ENCODE measurements around the gene SLC6A2. TPM values are rescaled to one million over a fixed set of nuclear protein-coding genes. Genes with fewer than 3 reads are reported as not detected.

Gene SLC6A2
- total and polyA plus RNA-seq, 9 of the 15 experiments (the other 6 are each of a cell fraction or from before 2014, with no cell fraction given), result not detected

- no peaks in the 10 kb centered on the region for H3K79me2 ChIP-seq (ENCODE audit: control insufficient read depth, insufficient read depth, low read length)
- no peak for ATAC-seq
- H3K9me3 ChIP-seq (replicated peaks; ENCODE audit: control insufficient read depth, insufficient read depth, low read depth, low read length), result no peaks in the 10 kb centered on the region
- H3K36me3 ChIP-seq (ENCODE audit: control insufficient read depth, insufficient read depth, low read length), result no peaks in the 10 kb centered on the region
- no peak for DNase-seq (ENCODE audit: extremely low read depth in 1 of 4, low spot score in 3 of 4)
- in situ Hi-C loops (cut with MboI) (no loop called here), intact Hi-C loops (cut with micrococcal nuclease) (no loop called here)
- ChIA-PET CTCF (ENCODE audit: low intra/inter-chr PET ratio) (no interaction called here), POLR2A (interaction anchor here (0.6 kb wide), 2 partner anchors 283 to 394 kb away, joined by 3 read pairs; no protein-coding TSS in a partner anchor)
- no peaks in the 10 kb centered on the region for H3K9me1 ChIP-seq (ENCODE audit: control insufficient read depth, insufficient read depth, low read length)
- WGBS (ENCODE audit: insufficient coverage, low coverage, missing lambda C conversion rate), result 8% methylated on average over 28 of the region's 37 CpGs
- H3K4me1 ChIP-seq (replicated peaks in 1 of 2; ENCODE audit: control insufficient read depth in 2 of 2, insufficient read depth in 2 of 2, low read length in 2 of 2), result no peaks in the 10 kb centered on the region
- H3K4me2 ChIP-seq (ENCODE audit: insufficient read depth, low read length), result no peak overlapping the region
- no peak overlapping the region for H3K9ac ChIP-seq (ENCODE audit: insufficient read depth in 1 of 2, low read depth in 2 of 2, low read length in 2 of 2)
- H3K27ac ChIP-seq (ENCODE audit: extremely low read depth, low read depth, low read length), result no peak overlapping the region
- H3K4me3 ChIP-seq, result no peak overlapping the region
- no peak overlapping the region for H2AFZ ChIP-seq (ENCODE audit: low read depth, low read length)
- no peak for TF ChIP-seq ZNF274 (IDR thresholded peaks at IDR 0.05; ENCODE audit: borderline replicate concordance, low read depth, low read length)
- TF ChIP-seq EZH2 (IDR thresholded peaks at IDR 0.05; ENCODE audit: borderline replicate concordance, low read depth, low read length), result no peak
- no peak for TF ChIP-seq POLR3A (IDR thresholded peaks at IDR 0.05; ENCODE audit: borderline replicate concordance, extremely low read depth, insufficient read depth, insufficient read length)
- TF ChIP-seq ZBTB5 (IDR thresholded peaks at IDR 0.05), result no peak
- TF ChIP-seq HEY1 (CRISPR knock-in tag; IDR thresholded peaks at IDR 0.05; ENCODE audit: borderline replicate concordance), result no peak
- no peak for TF ChIP-seq SFPQ (IDR thresholded peaks at IDR 0.05; ENCODE audit: low read depth, low read length)
- no peaks in the 10 kb centered on the region; the same call in 1 of the 2 replicates for H4K20me1 ChIP-seq (replicated peaks; ENCODE audit: control insufficient read depth, insufficient read depth, low read length)
- BruUV-seq (replicated peaks), result no TSS peak
- no peak for FAIRE-seq
- peaks cover 12 to 54% of the 10 kb centered on the region in 2 experiments; a peak in 4 of 5 replicates for H3K27me3 ChIP-seq (ENCODE audit: control insufficient read depth in 2 of 2, insufficient read depth in 2 of 2, low read length in 2 of 2)
Observed at GRCh38 chr16:55656691-55657092, 904 bp downstream of the SLC6A2 start.

All from K562 (cell line).